Thyroid gland (tissue), 4 donors: ENCODE measurements around the gene GCH1.

Experiments
- CTCF ChIP-seq, 6 experiments: fragments of 200-600 bp in 3 of 6; fragments of 450-650 bp in 3 of 6; sonication (generic) in 3 of 6; IDR thresholded peaks; one replicate each; pipeline ENCODE4 v1.5.1; 2016 to 2019; ENCODE audit warnings: antibody characterized with exemption in 6 of 6, mild to moderate bottlenecking in 2 of 6, inconsistent platforms in 1 of 6, moderate library complexity in 1 of 6
- POLR2A ChIP-seq, 2 donors: fragments of 450-650 bp; IDR thresholded peaks; one replicate each; pipeline ENCODE4 v1.6.1; 2017; ENCODE audit warnings: antibody characterized with exemption in 2 of 2, mild to moderate bottlenecking in 2 of 2, moderate library complexity in 1 of 2

GRCh38 chr14:54920052-54920451, 17.4 kb upstream of the GCH1 start:
- no peak for TF ChIP-seq CTCF (IDR thresholded peaks at IDR 0.05)
- TF ChIP-seq POLR2A (IDR thresholded peaks at IDR 0.05): no peak
